GM12878 (cell line): ENCODE measurements around the gene TRIM56. TPM values are rescaled to one million over a fixed set of nuclear protein-coding genes. Genes with fewer than 3 reads are reported as not detected.
"Not testable (repeated sequence)": the region's sequence is repeated elsewhere in the genome, so short reads cannot be mapped to it uniquely, and the experiment has no call there.

ENCODE experiments used
- ATAC-seq: fragments of 200-7000 bp; cut with Tn5 transposase; 3 replicates; pipeline ENCODE4 v1.9.1; 2020; ENCODE audit warnings: mild to moderate bottlenecking, moderate library complexity
- BruUV-seq: library from RNA; stranded (reverse); fragments of 400-500 nt; replicated peaks from 2 replicates; lab custom pipeline; 2021; lab: Mats Ljungman, UMichigan
- CTCF ChIA-PET: fragments of 300-600 bp; sonication (Branson Sonifier 250); formaldehyde crosslinking; extraction: SDS; loops from one replicate; lab custom pipeline; 2021; ENCODE audit warnings: inconsistent platforms; lab: Yijun Ruan, JAX
- POLR2A ChIA-PET: fragments of 350-600 bp; formaldehyde crosslinking; extraction: SDS; loops from one replicate; lab custom pipeline; 2021; ENCODE audit warnings: inconsistent platforms; lab: Charles Lee
- RAD21 ChIA-PET: fragments of 300-600 bp; sonication (Branson Sonifier 250); formaldehyde crosslinking; loops from one replicate; lab custom pipeline; 2023; ENCODE audit warnings: antibody characterized with exemption; ENCODE audit not compliant: unreplicated experiment; lab: Charles Lee
- SMC1A ChIA-PET: fragments of 300-600 bp; sonication (Branson Sonifier 250); formaldehyde crosslinking; loops from one replicate; lab custom pipeline; 2023; ENCODE audit not compliant: unreplicated experiment, uncharacterized antibody; lab: Charles Lee
- DNase-seq: peaks from one replicate; pipeline ENCODE4 v3.0.0-alpha.2; 2011; ENCODE audit warnings: low read depth, low spot score
- FAIRE-seq: peaks from 3 replicates; lab custom pipeline; 2011; peaks lifted over from hg19 to GRCh38; lab: Jason Lieb, UNC
- H2AFZ ChIP-seq: 2 replicates; pipeline ENCODE4 v1.6.0; 2011; ENCODE audit warnings: low read depth, low read length, control low read depth; ENCODE audit not compliant: control insufficient read depth
- H3K27ac ChIP-seq: 2 replicates; pipeline ENCODE4 v1.5.1; 2011; ENCODE audit warnings: control low read depth; ENCODE audit not compliant: control insufficient read depth, insufficient read depth
- H3K27me3 ChIP-seq, 2 experiments: replicated peaks in 1 of 2; 2 replicates each; pipeline versions ENCODE4 v1.6.0 to v1.6.1; 2011; ENCODE audit warnings: low read length in 1 of 2; ENCODE audit not compliant: control insufficient read depth in 2 of 2, insufficient read depth in 2 of 2
- H3K36me3 ChIP-seq, 2 experiments: 2 replicates each; pipeline ENCODE4 v1.5.1; 2011; ENCODE audit warnings: low read length in 1 of 2; ENCODE audit not compliant: control insufficient read depth in 2 of 2, insufficient read depth in 2 of 2
- H3K4me1 ChIP-seq: 2 replicates; pipeline ENCODE4 v1.6.1; 2011; ENCODE audit warnings: mild to moderate bottlenecking, low read length, moderate library complexity, mixed read lengths; ENCODE audit not compliant: control insufficient read depth, insufficient read depth
- H3K4me2 ChIP-seq: 2 replicates; pipeline ENCODE4 v1.6.0; 2011; ENCODE audit warnings: control low read depth; ENCODE audit not compliant: control insufficient read depth, insufficient read depth
- H3K4me3 ChIP-seq: fragments of 200-600 bp; sonication (generic); 2 replicates; pipeline ENCODE4 v1.5.1; 2016
- H3K79me2 ChIP-seq: 2 replicates; pipeline ENCODE4 v1.6.0; 2011; ENCODE audit warnings: low read length; ENCODE audit not compliant: control insufficient read depth, insufficient read depth
- H3K9ac ChIP-seq: 2 replicates; pipeline ENCODE4 v1.8.0; 2011; ENCODE audit warnings: low read length, control low read depth, mixed read lengths; ENCODE audit not compliant: control insufficient read depth, insufficient read depth
- H3K9me3 ChIP-seq: replicated peaks from 3 replicates; pipeline ENCODE4 v1.5.1; 2011; ENCODE audit warnings: mild to moderate bottlenecking, low read length; ENCODE audit not compliant: control insufficient read depth, insufficient read depth
- H4K20me1 ChIP-seq: 2 replicates; pipeline ENCODE4 v1.6.0; 2011; ENCODE audit not compliant: control insufficient read depth, insufficient read depth
- WGBS: methylation state at CpG from one replicate; pipeline ENCODE4 v1.1.6; 2016; ENCODE audit warnings: low lambda C conversion rate; ENCODE audit not compliant: insufficient replicate concordance, insufficient coverage; ENCODE audit errors: missing lambda C conversion rate; 5-methylcytosine and 5-hydroxymethylcytosine counted together
- in situ Hi-C: fragments of 300-500 bp; cut with MboI; formaldehyde crosslinking; loops from 9 replicates; pipeline ENCODE4 v1.14.3; 2018; ENCODE audit warnings: mixed read lengths
- intact Hi-C: fragments of 100-400 bp; cut with micrococcal nuclease; formaldehyde crosslinking; loops from one replicate; pipeline ENCODE4 v1.14.2; 2022; ENCODE audit not compliant: unreplicated experiment
- polyA plus RNA-seq, 11 experiments: library from polyadenylated mRNA; depleted of rRNA in 4 of 11; unstranded in 6 of 11; stranded (reverse) in 5 of 11; fragments of >200 nt; fragmentation: Nextera tagmentation in 4 of 11; fragmentation: Illumina TruSeq in 1 of 11; extraction: Ambion mirVana in 4 of 11; extraction: Trizol in 1 of 11; gene quantifications; 1 replicate in 1 of 11; 2 replicates in 10 of 11; pipeline versions ENCODE4 v1.2.1 to v1.2.3, GENCODE V29; 2011 to 2016; ENCODE audit warnings: inconsistent platforms in 2 of 11, missing spikeins in 2 of 11, low read depth in 1 of 11
- total RNA-seq, 4 experiments: library from RNA; depleted of rRNA in 3 of 4; stranded (reverse); fragments of >200 nt in 3 of 4; fragmentation: Illumina TruSeq in 1 of 4; extraction: Trizol in 1 of 4; gene quantifications; 2 replicates each; pipeline versions ENCODE4 v1.2.1 to v1.2.3, GENCODE V29; 2013 to 2021
- TF ChIP-seq, protein P1 (sequence below): fragments of 450-650 bp; formaldehyde crosslinking; IDR thresholded peaks from 2 replicates; pipeline ENCODE4 v1.4.0; 2020; ENCODE audit warnings: mild to moderate bottlenecking, moderate library complexity

The TRIM56 gene
- total and polyA plus RNA-seq, 10 of the 15 experiments (the other 5 are each of a cell fraction or from before 2014, with no cell fraction given), result 3.2 to 37.5 (median 11.8) TPM

GRCh38 chr7:101104799-101105198, 19.5 kb downstream of the TRIM56 start (continued):
- TF ChIP-seq, protein P1, sequence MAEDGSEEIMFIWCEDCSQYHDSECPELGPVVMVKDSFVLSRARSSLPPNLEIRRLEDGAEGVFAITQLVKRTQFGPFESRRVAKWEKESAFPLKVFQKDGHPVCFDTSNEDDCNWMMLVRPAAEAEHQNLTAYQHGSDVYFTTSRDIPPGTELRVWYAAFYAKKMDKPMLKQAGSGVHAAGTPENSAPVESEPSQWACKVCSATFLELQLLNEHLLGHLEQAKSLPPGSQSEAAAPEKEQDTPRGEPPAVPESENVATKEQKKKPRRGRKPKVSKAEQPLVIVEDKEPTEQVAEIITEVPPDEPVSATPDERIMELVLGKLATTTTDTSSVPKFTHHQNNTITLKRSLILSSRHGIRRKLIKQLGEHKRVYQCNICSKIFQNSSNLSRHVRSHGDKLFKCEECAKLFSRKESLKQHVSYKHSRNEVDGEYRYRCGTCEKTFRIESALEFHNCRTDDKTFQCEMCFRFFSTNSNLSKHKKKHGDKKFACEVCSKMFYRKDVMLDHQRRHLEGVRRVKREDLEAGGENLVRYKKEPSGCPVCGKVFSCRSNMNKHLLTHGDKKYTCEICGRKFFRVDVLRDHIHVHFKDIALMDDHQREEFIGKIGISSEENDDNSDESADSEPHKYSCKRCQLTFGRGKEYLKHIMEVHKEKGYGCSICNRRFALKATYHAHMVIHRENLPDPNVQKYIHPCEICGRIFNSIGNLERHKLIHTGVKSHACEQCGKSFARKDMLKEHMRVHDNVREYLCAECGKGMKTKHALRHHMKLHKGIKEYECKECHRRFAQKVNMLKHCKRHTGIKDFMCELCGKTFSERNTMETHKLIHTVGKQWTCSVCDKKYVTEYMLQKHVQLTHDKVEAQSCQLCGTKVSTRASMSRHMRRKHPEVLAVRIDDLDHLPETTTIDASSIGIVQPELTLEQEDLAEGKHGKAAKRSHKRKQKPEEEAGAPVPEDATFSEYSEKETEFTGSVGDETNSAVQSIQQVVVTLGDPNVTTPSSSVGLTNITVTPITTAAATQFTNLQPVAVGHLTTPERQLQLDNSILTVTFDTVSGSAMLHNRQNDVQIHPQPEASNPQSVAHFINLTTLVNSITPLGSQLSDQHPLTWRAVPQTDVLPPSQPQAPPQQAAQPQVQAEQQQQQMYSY (CRISPR knock-in tag), result no peak

- H2AFZ ChIP-seq, SMC1A ChIA-PET, DNase-seq, H3K79me2 ChIP-seq, H3K4me3 ChIP-seq, ATAC-seq, FAIRE-seq, H3K27ac ChIP-seq, H3K36me3 ChIP-seq, intact Hi-C loops, BruUV-seq, H3K4me2 ChIP-seq, H4K20me1 ChIP-seq, in situ Hi-C loops, H3K9me3 ChIP-seq, H3K9ac ChIP-seq, H3K27me3 ChIP-seq: not testable (repeated sequence)
- CTCF ChIA-PET, result interaction anchor here (0.6 to 1.5 kb wide), 4 partner anchors 21 to 47 kb away, joined by 3 to 6 read pairs (median 3); partner anchors contain the start of gene SERPINE1
- peaks cover 12% of the 10 kb centered on the region for H3K4me1 ChIP-seq
- POLR2A ChIA-PET, result interaction anchor here (1.1 kb wide), 1 partner anchor 87 kb away, joined by 3 read pairs; no protein-coding TSS in a partner anchor
- WGBS, result 33% methylated on average over 5 of the region's 5 CpGs
- RAD21 ChIA-PET, result interaction anchor here (0.6 to 1.6 kb wide), 3 partner anchors 18 to 28 kb away, joined by 3 to 4 read pairs (median 3); partner anchors contain the start of gene TRIM56
Observed at GRCh38 chr7:101105248-101105647, 20.0 kb downstream of the TRIM56 start.
